Tibial nerve (tissue), 4 donors: ENCODE measurements around the gene INSYN2A. TPM values are rescaled to one million over a fixed set of nuclear protein-coding genes. Genes with fewer than 3 reads are reported as not detected.

Source experiments
- DNase-seq, 2 donors: peaks; one replicate each; pipeline ENCODE4 v3.0.0-alpha.2; 2019; ENCODE audit warnings: low spot score in 2 of 2
- H3K27ac ChIP-seq, 4 donors: fragments of 200-600 bp; sonication (generic) in 3 of 4; one replicate each; pipeline ENCODE4 v1.5.1; 2017 to 2019; ENCODE audit warnings: mild to moderate bottlenecking in 1 of 4
- H3K27me3 ChIP-seq, 2 donors: fragments of 200-600 bp; sonication (generic) in 1 of 2; one replicate each; pipeline versions ENCODE4 v1.5.1 to v1.6.0; 2017 to 2019
- H3K36me3 ChIP-seq, 3 donors: fragments of 200-600 bp; sonication (generic); one replicate each; pipeline ENCODE4 v1.5.1; 2018 to 2019
- H3K4me1 ChIP-seq, 4 donors: fragments of 200-600 bp; sonication (generic) in 3 of 4; one replicate each; pipeline ENCODE4 v1.5.1; 2017 to 2019
- H3K4me3 ChIP-seq, 4 donors: fragments of 200-600 bp; sonication (generic) in 3 of 4; one replicate each; pipeline ENCODE4 v1.5.1; 2017 to 2019; ENCODE audit warnings: mild to moderate bottlenecking in 1 of 4, moderate library complexity in 1 of 4
- H3K9me3 ChIP-seq, 4 donors: fragments of 200-600 bp; sonication (generic) in 3 of 4; one replicate each; pipeline ENCODE4 v1.5.1; 2017 to 2019
- EP300 ChIP-seq, 2 donors: sonication (generic); formaldehyde crosslinking; IDR thresholded peaks; one replicate each; pipeline ENCODE4 v1.6.1; 2017; ENCODE audit warnings: antibody characterized with exemption in 2 of 2, mild to moderate bottlenecking in 1 of 2
- POLR2A ChIP-seq, 2 donors: fragments of 450-650 bp; IDR thresholded peaks; one replicate each; pipeline ENCODE4 v1.6.1; 2017; ENCODE audit warnings: antibody characterized with exemption in 2 of 2, mild to moderate bottlenecking in 2 of 2, moderate library complexity in 2 of 2
- WGBS, 2 donors: methylation state at CpG; one replicate each; pipeline ENCODE4 v1.1.5; 2018; 5-methylcytosine and 5-hydroxymethylcytosine counted together
- total RNA-seq, 4 donors: library from RNA; depleted of rRNA; stranded (reverse); fragments of >200 nt; gene quantifications; one replicate each; pipeline ENCODE4 v1.1.0, GENCODE V29; 2016
- TF ChIP-seq, protein P1 (sequence below), 5 experiments: fragments of 200-600 bp in 3 of 5; fragments of 450-650 bp in 2 of 5; sonication (generic) in 3 of 5; IDR thresholded peaks; one replicate each; pipeline ENCODE4 v1.5.1; 2016 to 2019; ENCODE audit warnings: antibody characterized with exemption in 5 of 5, mild to moderate bottlenecking in 3 of 5, moderate library complexity in 2 of 5

Gene INSYN2A
- total RNA-seq, 4 donors from 2014 or later, result 0.21 to 0.98 (median 0.30) TPM; not detected in 1

DNA sequence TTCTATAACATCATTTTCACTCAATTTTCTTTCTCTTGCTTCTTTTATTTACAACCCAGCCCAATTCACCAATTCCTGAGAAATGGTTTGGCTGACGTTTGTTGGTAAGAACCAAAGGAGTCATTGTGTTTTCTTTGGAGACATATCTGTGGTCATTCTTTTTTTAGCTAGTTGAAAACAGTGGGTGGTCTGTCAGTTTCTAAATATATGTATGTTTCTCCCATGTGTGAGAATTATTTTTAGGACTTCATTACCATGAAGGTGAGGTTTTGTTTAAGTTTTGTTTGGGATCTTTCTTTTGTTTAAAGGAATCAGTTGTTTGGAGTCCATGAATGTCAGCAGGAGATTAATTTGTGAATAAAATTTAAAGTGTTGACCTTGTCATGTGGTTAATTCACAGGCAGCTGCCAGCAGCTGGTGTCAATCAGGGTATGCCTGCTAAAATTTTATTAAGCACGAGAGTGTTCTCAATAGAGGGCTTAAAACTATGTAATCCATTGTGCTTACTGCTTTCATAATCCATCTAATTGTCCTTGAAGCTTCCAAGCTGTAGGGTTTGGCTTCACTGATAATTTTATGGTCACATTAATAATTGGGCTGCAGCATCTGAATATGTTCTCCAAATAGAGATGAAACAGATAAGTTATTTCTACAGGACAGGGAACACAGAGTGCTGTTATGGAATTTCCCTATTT lies 38.7 kb downstream of the INSYN2A start:
- Histone ChIP-seq H3K4me1 (peaks cover 0 to 23% (median 0%) of the 10 kb centered on the region in 4 donors), H3K36me3 (no peaks in the 10 kb centered on the region), H3K27me3 (no peaks in the 10 kb centered on the region), H3K9me3 (no peaks in the 10 kb centered on the region), H3K27ac (no peak overlapping the region), H3K4me3 (no peak overlapping the region)
- TF ChIP-seq POLR2A (IDR thresholded peaks at IDR 0.05) (no peak), EP300 (IDR thresholded peaks at IDR 0.05) (no peak)
- TF ChIP-seq, protein P1, sequence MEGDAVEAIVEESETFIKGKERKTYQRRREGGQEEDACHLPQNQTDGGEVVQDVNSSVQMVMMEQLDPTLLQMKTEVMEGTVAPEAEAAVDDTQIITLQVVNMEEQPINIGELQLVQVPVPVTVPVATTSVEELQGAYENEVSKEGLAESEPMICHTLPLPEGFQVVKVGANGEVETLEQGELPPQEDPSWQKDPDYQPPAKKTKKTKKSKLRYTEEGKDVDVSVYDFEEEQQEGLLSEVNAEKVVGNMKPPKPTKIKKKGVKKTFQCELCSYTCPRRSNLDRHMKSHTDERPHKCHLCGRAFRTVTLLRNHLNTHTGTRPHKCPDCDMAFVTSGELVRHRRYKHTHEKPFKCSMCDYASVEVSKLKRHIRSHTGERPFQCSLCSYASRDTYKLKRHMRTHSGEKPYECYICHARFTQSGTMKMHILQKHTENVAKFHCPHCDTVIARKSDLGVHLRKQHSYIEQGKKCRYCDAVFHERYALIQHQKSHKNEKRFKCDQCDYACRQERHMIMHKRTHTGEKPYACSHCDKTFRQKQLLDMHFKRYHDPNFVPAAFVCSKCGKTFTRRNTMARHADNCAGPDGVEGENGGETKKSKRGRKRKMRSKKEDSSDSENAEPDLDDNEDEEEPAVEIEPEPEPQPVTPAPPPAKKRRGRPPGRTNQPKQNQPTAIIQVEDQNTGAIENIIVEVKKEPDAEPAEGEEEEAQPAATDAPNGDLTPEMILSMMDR (IDR thresholded peaks at IDR 0.05), result no peak
- WGBS, 2 donors, result 19 to 29% methylated on average over 2 of the region's 2 CpGs
- no peak for DNase-seq

DNA sequence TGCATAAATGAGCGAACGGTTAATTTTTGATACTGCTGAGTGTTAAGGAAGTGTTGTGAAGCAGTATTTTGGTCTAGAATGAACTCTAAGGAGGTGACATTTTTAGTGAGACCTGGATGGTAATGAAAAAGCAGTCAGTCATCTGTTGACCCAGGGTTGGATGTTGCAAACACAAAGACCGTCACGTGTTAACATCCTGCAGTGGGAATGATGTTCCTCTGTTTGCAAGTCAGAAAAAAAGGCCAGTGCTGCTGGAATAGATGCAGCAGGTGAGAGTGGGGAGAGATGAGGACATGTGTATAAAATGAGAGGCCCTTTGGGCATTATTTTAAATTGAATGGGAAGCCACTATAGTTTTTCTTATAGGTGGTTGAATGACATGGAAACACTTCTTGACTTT lies 39.3 kb downstream of the INSYN2A start:
- H3K36me3 ChIP-seq, result no peaks in the 10 kb centered on the region
- peaks cover 0 to 23% (median 0%) of the 10 kb centered on the region in 4 donors for H3K4me1 ChIP-seq
- 90 to 93% methylated on average over 4 of the region's 4 CpGs for WGBS, 2 donors
- no peaks in the 10 kb centered on the region for H3K27me3 ChIP-seq
- no peak overlapping the region for H3K27ac ChIP-seq
- no peaks in the 10 kb centered on the region for H3K9me3 ChIP-seq
- H3K4me3 ChIP-seq, result no peak overlapping the region
- TF ChIP-seq, protein P1 (IDR thresholded peaks at IDR 0.05), result no peak
- TF ChIP-seq POLR2A (IDR thresholded peaks at IDR 0.05), result no peak
- TF ChIP-seq EP300 (IDR thresholded peaks at IDR 0.05), result no peak
- DNase-seq, result no peak

- H3K27me3 ChIP-seq, result no peaks in the 10 kb centered on the region
- H3K4me1 ChIP-seq, result peaks cover 0 to 23% (median 0%) of the 10 kb centered on the region in 4 donors
- H3K4me3 ChIP-seq, result no peak overlapping the region
- H3K9me3 ChIP-seq, result no peaks in the 10 kb centered on the region
- peaks cover 0 to 3% (median 0%) of the 10 kb centered on the region in 3 donors for H3K36me3 ChIP-seq
- 69 to 72% methylated on average over 9 of the region's 9 CpGs for WGBS, 2 donors
- H3K27ac ChIP-seq, result no peak overlapping the region
- TF ChIP-seq, protein P1 (IDR thresholded peaks at IDR 0.05), result no peak
- TF ChIP-seq EP300 (IDR thresholded peaks at IDR 0.05), result no peak
- TF ChIP-seq POLR2A (IDR thresholded peaks at IDR 0.05), result no peak
- no peak for DNase-seq
Observed at GRCh38 chr10:127154831-127155620, 41.4 kb downstream of the INSYN2A start.

DNA sequence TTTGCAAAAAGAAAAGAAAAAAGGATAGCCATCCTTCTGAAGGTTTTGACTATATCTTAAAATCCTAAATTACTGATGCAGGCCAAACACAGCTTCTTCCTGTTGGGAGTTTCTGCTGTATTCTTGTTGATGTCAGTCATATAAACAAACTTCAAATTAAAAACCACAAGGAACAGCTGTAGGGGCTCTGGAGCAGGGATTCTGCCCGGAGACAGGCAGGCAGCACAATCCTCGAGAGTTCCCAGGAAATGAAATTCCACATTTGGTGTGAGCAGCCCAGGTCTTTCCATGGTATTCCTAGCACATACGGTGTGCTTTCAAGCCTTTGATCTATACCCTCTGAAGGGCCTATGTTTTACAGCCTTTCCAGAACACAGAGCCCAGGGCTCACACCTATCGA lies 43.2 kb downstream of the INSYN2A start:
- Histone ChIP-seq H3K27ac (no peak overlapping the region), H3K4me1 (peaks cover 0 to 17% (median 0%) of the 10 kb centered on the region in 4 donors), H3K27me3 (no peaks in the 10 kb centered on the region), H3K36me3 (peaks cover 0 to 8% (median 0%) of the 10 kb centered on the region in 3 donors), H3K4me3 (no peak overlapping the region), H3K9me3 (no peaks in the 10 kb centered on the region)
- WGBS, 2 donors, result 79 to 80% methylated on average over 4 of the region's 4 CpGs
- DNase-seq, result no peak
- TF ChIP-seq, protein P1 (IDR thresholded peaks at IDR 0.05), result no peak
- TF ChIP-seq EP300 (IDR thresholded peaks at IDR 0.05), result no peak
- no peak for TF ChIP-seq POLR2A (IDR thresholded peaks at IDR 0.05)
